Naive thymus-derived CD8-positive, alpha-beta T cell (primary cell): ENCODE measurements around the gene TBRG4. TPM values are rescaled to one million over a fixed set of nuclear protein-coding genes. Genes with fewer than 3 reads are reported as not detected.

Experiments used
- ATAC-seq, 2 donors: fragments of 150-1000 bp; cut with Tn5 transposase in 1 of 2; sonication (Bioruptor Pico), chemical (Tn5 transposase) in 1 of 2; 1 replicate in 1 of 2; 2 replicates in 1 of 2; pipeline ENCODE4 v1.10.0; 2021; ENCODE audit warnings: mild to moderate bottlenecking in 2 of 2, moderate library complexity in 2 of 2
- POLR2A ChIA-PET: fragments of 350-600 bp; sonication (Branson Sonifier 250); formaldehyde crosslinking; loops from one replicate; lab custom pipeline; 2021; ENCODE audit warnings: antibody characterized with exemption; lab: Charles Lee
- DNase-seq, 10 donors: peaks; one replicate each; pipeline versions ENCODE4 v3.0.0 to v3.0.0-alpha.2; 2020 to 2022
- H3K27ac Mint-ChIP-seq, 10 donors: one replicate each; pipeline ENCODE4 v1.8.0; 2020 to 2022; ENCODE audit warnings: mild to moderate bottlenecking in 10 of 10, mixed read lengths in 10 of 10, moderate library complexity in 4 of 10, inconsistent platforms in 1 of 10
- H3K27me3 Mint-ChIP-seq, 5 donors: one replicate each; pipeline ENCODE4 v1.8.0; 2021 to 2022; ENCODE audit warnings: mixed read lengths in 5 of 5
- H3K36me3 Mint-ChIP-seq, 3 donors: one replicate each; pipeline ENCODE4 v1.8.0; 2020 to 2022; ENCODE audit warnings: mixed read lengths in 3 of 3, mild to moderate bottlenecking in 2 of 3, inconsistent platforms in 1 of 3
- H3K4me1 Mint-ChIP-seq, 4 donors: one replicate each; pipeline ENCODE4 v1.8.0; 2021 to 2022; ENCODE audit warnings: mixed read lengths in 4 of 4
- H3K4me3 Mint-ChIP-seq, 10 donors: one replicate each; pipeline ENCODE4 v1.8.0; 2020 to 2022; ENCODE audit warnings: mild to moderate bottlenecking in 10 of 10, mixed read lengths in 10 of 10, moderate library complexity in 6 of 10, inconsistent platforms in 1 of 10
- H3K9me3 Mint-ChIP-seq, 9 donors: one replicate each; pipeline ENCODE4 v1.8.0; 2020 to 2022; ENCODE audit warnings: mixed read lengths in 9 of 9, mild to moderate bottlenecking in 3 of 9, inconsistent platforms in 1 of 9, moderate library complexity in 1 of 9
- polyA plus RNA-seq, 3 donors: library from polyadenylated mRNA; unstranded; fragments of 300-500 nt; fragmentation: Illumina TruSeq; gene quantifications; one replicate each; pipeline ENCODE4 v1.2.3, GENCODE V29; 2021
- total RNA-seq, 8 experiments: library from RNA in 2 of 8; stranded (reverse) in 2 of 8; gene quantifications; one replicate each; pipeline ENCODE4 v1.2.3 and lab custom pipeline; 2021 to 2026

Gene TBRG4
- total and polyA plus RNA-seq, 5 experiments from 2014 or later = 51.3 to 167 (median 95.7) TPM

DNA sequence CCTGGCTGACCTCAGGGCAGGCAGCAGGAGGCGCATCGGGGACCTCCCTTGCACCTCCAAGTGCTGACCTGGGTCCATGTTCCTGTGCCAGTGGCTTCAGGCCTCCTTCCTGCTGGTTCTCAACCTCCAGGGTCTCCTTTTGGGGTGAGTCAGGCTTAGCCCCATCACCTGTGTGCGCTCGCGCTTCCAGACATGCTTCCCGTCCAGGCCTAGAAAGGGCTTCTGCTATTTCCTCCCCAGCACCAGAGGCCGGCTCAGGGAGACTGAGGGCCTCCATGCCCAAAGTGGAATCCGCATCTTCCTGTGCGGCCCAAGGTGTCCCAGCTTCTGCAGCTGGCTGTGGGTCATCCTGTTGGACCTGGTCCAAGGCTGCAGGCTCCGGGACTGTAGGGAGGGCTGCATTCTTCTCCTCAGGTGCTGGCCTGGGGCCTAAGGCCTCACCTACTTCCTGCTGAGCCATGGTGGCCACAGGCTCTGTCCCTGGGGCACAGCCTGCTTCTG is 28.6 kb downstream of the TBRG4 start:
- H3K36me3 Mint-ChIP-seq = peaks cover 0 to under 1% (median 0%) of the 10 kb centered on the region in 3 donors
- no peak for ATAC-seq
- no peak overlapping the region for H3K4me3 Mint-ChIP-seq
- no peaks in the 10 kb centered on the region for H3K9me3 Mint-ChIP-seq
- H3K27ac Mint-ChIP-seq = peak overlapping the region in 1 of 10 donors; percentile 53
- POLR2A ChIA-PET = no interaction called here
- DNase-seq = peak in 1 of 10 donors; percentile 34
- peaks cover 2 to 21% (median 11%) of the 10 kb centered on the region in 4 donors for H3K4me1 Mint-ChIP-seq
- H3K27me3 Mint-ChIP-seq = no peaks in the 10 kb centered on the region

DNA sequence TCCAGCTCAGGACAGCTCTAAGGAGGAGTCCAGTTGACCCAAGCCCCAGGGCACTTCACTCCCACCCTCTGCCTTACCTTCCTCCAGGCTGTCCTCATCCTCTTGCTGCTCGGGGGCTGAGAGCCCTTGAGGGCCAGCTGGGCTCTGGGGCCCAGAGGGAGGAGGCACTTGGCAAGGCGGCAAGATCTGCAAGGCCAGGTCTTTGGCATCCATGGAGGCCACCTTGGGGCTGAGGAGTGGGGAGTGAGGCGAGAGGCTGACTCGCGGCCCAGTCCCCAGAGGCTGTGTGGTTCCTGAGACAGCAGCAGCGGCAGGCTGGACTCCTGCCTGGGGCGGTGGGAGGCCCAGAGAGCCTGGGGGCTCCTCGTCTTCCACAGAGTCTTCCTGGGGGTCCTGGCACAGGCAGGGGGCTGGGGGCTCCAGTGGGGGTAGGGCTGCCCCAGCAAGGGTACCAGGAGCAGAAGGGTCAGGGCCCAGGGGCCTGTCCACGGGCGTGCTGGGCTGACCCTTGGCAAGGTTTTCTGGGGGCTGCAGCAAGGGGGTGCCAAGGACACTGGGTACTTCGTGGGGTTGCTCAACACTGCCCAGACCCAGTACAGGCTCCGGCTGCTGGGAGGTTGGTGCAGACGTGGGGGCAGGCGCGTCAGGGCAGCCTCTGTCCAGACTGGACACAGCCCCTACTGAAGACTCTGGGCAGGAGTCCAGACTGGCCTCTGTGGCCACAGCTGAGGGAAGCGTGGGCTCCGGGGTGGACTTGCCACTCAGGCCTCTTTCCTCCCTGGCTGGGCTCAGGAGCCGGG is 29.3 kb downstream of the TBRG4 start:
- H3K9me3 Mint-ChIP-seq = no peaks in the 10 kb centered on the region
- POLR2A ChIA-PET = interaction anchor here (2.5 kb wide), 1 partner anchor 29 kb away, joined by 13 read pairs; the partner anchor contains the start of gene TBRG4

DNA sequence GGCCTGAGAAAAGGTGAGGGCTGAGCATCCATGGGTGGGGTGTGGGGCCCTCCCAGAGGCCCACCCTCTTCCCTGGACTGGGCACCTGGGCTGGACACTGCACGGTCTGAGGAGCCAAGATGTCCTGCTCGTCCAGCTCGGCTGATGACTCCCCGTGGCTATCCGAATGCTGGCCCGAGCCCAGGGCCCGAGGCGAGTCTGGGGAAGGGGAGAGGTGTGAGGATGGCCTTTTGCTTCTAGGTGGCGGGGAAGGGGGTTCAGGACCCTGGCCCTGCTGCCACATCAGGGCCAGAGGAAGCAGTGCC is 29.9 kb downstream of the TBRG4 start:
- peak in 1 of 10 donors; percentile 56 for DNase-seq
- Mint-ChIP-seq H3K27me3 (no peaks in the 10 kb centered on the region), H3K36me3 (peaks cover 0 to 11% (median 0%) of the 10 kb centered on the region in 3 donors), H3K4me3 (no peak overlapping the region), H3K27ac (peak overlapping the region in 1 of 10 donors; percentile 53), H3K4me1 (peaks cover 2 to 27% (median 14%) of the 10 kb centered on the region in 4 donors), H3K9me3 (no peaks in the 10 kb centered on the region)
- POLR2A ChIA-PET = interaction anchor here (1.4 to 2.5 kb wide), 2 partner anchors 29 to 96 kb away, joined by 3 to 13 read pairs; partner anchors contain the start of gene TBRG4
- ATAC-seq = no peak

More for the DNA sequence above, 29.3 kb downstream of the TBRG4 start:
- ATAC-seq (no peak), DNase-seq (peak in 1 of 10 donors; percentile 57)
- peaks cover 0 to 5% (median 0%) of the 10 kb centered on the region in 3 donors for H3K36me3 Mint-ChIP-seq
- H3K4me3 Mint-ChIP-seq = no peak overlapping the region
- H3K27me3 Mint-ChIP-seq = no peaks in the 10 kb centered on the region
- H3K4me1 Mint-ChIP-seq = peaks cover 2 to 23% (median 12%) of the 10 kb centered on the region in 4 donors
- no peak overlapping the region for H3K27ac Mint-ChIP-seq

- peak in 1 of 2 donors; percentile 5 for ATAC-seq
- Mint-ChIP-seq H3K27ac (peak overlapping the region in 8 of 10 donors; percentile 29 to 89 (median 60)), H3K4me1 (peaks cover 2 to 31% (median 15%) of the 10 kb centered on the region in 4 donors), H3K4me3 (no peak overlapping the region), H3K9me3 (no peaks in the 10 kb centered on the region), H3K27me3 (no peaks in the 10 kb centered on the region), H3K36me3 (peaks cover 0 to 15% (median 2%) of the 10 kb centered on the region in 3 donors)
- POLR2A ChIA-PET = interaction anchor here (0.9 to 2.5 kb wide), 7 partner anchors 8 to 195 kb away, joined by 3 to 13 read pairs (median 4); partner anchors contain the start of genes MYO1G, NACAD, PURB and TBRG4
- peak in 1 of 10 donors; percentile 32 for DNase-seq
These were observed 30.4 kb downstream of the TBRG4 start for GRCh38 chr7:45080958-45081669.

DNA sequence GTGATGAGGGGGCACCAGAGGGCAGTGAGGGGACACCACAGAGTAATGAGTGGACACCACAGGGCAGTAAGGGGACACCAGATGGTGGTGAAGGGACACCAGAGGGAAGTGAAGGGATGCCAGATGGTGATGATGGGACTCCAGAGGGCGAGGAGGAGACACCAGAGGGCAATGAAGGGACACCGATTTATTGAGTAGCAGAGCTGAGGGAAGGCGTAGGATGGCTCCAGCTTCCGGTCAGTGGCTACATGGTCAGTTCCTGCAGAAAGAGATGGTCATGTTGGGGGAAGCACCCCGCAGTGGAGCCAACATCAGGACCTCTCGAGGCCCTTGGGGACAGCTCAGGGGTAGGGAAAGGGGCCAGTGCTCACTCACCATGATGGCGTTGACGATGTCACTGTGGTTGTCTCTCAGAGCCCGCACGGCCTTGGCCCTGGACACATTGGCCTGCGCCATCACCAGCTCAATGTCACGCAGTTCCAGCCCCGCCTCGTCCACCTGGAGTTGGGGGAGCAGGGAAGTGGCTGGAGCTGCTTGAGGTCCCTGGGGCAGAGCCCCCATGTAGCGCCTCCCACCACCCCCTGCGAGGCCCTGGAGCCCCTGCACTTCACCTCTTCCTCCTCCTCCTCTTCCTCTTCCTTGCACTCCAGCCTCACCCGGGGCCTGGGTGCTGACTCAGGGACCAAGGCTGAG is 31.1 kb downstream of the TBRG4 start:
- Mint-ChIP-seq H3K27me3 (no peaks in the 10 kb centered on the region), H3K36me3 (peaks cover 0 to 21% (median 3%) of the 10 kb centered on the region in 3 donors), H3K4me1 (peaks cover 5 to 35% (median 18%) of the 10 kb centered on the region in 4 donors), H3K9me3 (no peaks in the 10 kb centered on the region), H3K4me3 (no peak overlapping the region), H3K27ac (peak overlapping the region; percentile 29 to 89 (median 66))
- ATAC-seq (peak; percentile 22 to 39), DNase-seq (peak in 1 of 10 donors; percentile 58)
- POLR2A ChIA-PET = interaction anchor here (0.9 to 2.5 kb wide), 7 partner anchors 9 to 195 kb away, joined by 3 to 13 read pairs (median 4); partner anchors contain the start of genes MYO1G, NACAD, PURB and TBRG4

GRCh38 chr7:45078125-45078681 is 33.3 kb downstream of the TBRG4 start:
- Mint-ChIP-seq H3K4me1 (peaks cover 22 to 40% (median 23%) of the 10 kb centered on the region in 4 donors), H3K9me3 (no peaks in the 10 kb centered on the region), H3K4me3 (peak overlapping the region in 1 of 10 donors; percentile 22), H3K27ac (peak overlapping the region in 5 of 10 donors; percentile 4 to 84 (median 41)), H3K27me3 (no peaks in the 10 kb centered on the region), H3K36me3 (peaks cover 0 to 43% (median 6%) of the 10 kb centered on the region in 3 donors)
- DNase-seq (peak in 1 of 10 donors; percentile 8), ATAC-seq (no peak)
- POLR2A ChIA-PET = no interaction called here

- peak overlapping the region in 3 of 10 donors; percentile 14 to 84 (median 48) for H3K27ac Mint-ChIP-seq
These were observed 33.9 kb downstream of the TBRG4 start for GRCh38 chr7:45077579-45077978.

DNA sequence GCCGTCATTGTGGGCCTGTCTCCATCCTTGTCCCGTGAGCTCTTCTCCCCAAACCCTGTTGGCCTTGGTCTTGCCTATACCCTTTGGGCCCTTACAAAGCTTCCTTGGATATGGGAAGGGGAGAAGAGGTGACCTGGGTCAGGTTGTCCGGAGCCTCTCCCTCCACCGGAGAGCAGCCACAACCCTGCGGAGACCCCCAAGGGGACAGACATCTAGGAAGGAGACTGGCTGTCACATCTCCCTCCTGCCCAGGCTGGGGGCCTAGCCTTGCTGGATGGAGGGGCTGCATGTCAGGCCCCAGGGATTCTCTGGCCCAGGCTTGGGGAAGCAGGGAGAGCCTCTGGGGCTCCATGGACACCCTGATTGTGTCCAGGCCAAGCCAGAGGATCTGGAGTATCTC is 34.6 kb downstream of the TBRG4 start:
- ATAC-seq (peak in 1 of 2 donors; percentile 3), DNase-seq (no peak)
- Mint-ChIP-seq H3K4me3 (no peak overlapping the region), H3K36me3 (peaks cover 2 to 55% (median 6%) of the 10 kb centered on the region in 3 donors), H3K27me3 (no peaks in the 10 kb centered on the region), H3K9me3 (no peaks in the 10 kb centered on the region), H3K27ac (peak overlapping the region in 5 of 10 donors; percentile 10 to 64 (median 53)), H3K4me1 (peaks cover 27 to 43% (median 28%) of the 10 kb centered on the region in 4 donors)
- POLR2A ChIA-PET = interaction anchor here (0.8 to 1.5 kb wide), 2 partner anchors 49 to 103 kb away, joined by 3 to 5 read pairs; no protein-coding TSS in a partner anchor

More at GRCh38 chr7:45077579-45077978, 33.9 kb downstream of the TBRG4 start:
- POLR2A ChIA-PET = interaction anchor here (0.8 to 1.5 kb wide), 2 partner anchors 50 to 103 kb away, joined by 3 to 5 read pairs; no protein-coding TSS in a partner anchor
- Mint-ChIP-seq H3K9me3 (no peaks in the 10 kb centered on the region), H3K27me3 (no peaks in the 10 kb centered on the region), H3K4me3 (no peak overlapping the region), H3K36me3 (peaks cover 0 to 49% (median 6%) of the 10 kb centered on the region in 3 donors), H3K4me1 (peaks cover 23 to 40% (median 28%) of the 10 kb centered on the region in 4 donors)
- no peak for ATAC-seq
- no peak for DNase-seq

DNA sequence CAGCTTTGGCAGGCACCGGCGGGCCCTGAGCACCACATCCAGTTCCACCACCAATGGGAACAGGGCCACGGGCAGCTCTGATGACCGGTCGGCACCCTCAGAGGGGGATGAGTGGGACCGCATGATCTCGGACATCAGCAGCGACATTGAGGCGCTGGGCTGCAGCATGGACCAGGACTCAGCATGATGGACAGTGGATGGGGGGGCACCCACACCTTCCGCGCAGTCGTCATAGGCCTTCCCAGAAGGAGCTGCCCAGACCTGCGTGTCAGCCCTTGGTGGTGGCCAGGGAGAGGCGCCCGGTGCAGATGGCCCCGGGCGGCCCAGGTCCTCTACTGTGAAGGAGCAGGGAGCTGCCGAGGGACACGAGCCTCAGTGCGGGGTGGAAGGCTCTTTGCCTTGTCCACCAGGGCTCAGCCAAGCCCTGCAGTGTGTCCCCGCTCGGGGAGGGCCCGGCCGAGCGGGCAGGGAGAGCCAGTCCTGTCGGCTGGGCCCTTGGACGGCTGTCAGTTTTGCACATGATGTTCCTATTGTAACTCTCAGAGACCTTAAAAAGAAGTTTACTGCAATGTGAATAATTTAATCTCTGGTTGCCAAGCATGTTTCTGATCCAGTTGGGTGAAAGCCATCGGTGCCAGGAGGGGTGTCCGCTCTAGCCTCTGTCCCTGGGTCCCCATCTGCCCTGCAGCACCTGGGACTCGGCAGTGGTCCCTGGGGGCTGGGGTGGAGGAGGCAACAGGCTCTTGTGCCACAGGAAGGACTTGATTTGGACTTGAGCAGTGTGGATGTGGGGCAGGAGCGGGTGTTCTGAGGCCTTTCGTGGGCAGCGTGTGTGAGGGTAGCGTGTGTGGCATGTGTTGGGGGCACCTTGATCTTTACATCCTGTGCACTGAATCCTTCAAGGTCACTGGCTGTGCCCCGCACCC is 35.4 kb downstream of the TBRG4 start:
- POLR2A ChIA-PET = interaction anchor here (0.5 to 1.5 kb wide), 3 partner anchors 49 to 1250 kb away, joined by 3 to 5 read pairs (median 3); no protein-coding TSS in a partner anchor
- Mint-ChIP-seq H3K27me3 (no peaks in the 10 kb centered on the region), H3K36me3 (peaks cover 6 to 63% (median 6%) of the 10 kb centered on the region in 3 donors), H3K4me1 (peaks cover 29 to 48% (median 30%) of the 10 kb centered on the region in 4 donors), H3K4me3 (no peak overlapping the region), H3K27ac (peak overlapping the region in 5 of 10 donors; percentile 6 to 82 (median 73)), H3K9me3 (no peaks in the 10 kb centered on the region)
- ATAC-seq (peak in 1 of 2 donors; percentile 35), DNase-seq (no peak)

DNA sequence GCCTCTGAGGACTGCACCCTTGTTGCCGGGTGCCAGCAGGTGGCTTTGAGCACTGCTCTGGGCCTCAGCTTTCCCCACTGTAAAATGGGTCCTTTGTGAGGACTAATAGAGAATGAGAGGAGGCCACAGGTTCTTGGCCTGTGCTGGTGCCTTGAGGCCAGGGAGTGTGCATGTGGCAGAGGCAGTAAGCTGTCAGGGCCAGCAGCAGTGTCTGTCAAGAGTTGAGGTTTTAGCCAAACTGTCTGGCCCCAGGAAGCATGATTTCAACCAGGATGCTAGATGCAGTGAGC is 36.2 kb downstream of the TBRG4 start:
- Mint-ChIP-seq H3K27ac (peak overlapping the region in 5 of 10 donors; percentile 69 to 83 (median 81)), H3K36me3 (peaks cover 6 to 69% (median 8%) of the 10 kb centered on the region in 3 donors), H3K4me1 (peaks cover 29 to 48% (median 31%) of the 10 kb centered on the region in 4 donors), H3K4me3 (peak overlapping the region in 1 of 10 donors; percentile 59), H3K27me3 (no peaks in the 10 kb centered on the region), H3K9me3 (no peaks in the 10 kb centered on the region)
- POLR2A ChIA-PET = interaction anchor here (0.5 kb wide), 1 partner anchor 1249 kb away, joined by 3 read pairs; no protein-coding TSS in a partner anchor
- ATAC-seq (no peak), DNase-seq (no peak)
